ENCODE data around the gene SRF. TPM values are rescaled to one million over a fixed set of nuclear protein-coding genes. Genes with fewer than 3 reads are reported as not detected.

SRF gene
- polyA plus RNA-seq, 6 donors from 2014 or later, result 2.5 to 5.3 (median 4.7) TPM

DNA sequence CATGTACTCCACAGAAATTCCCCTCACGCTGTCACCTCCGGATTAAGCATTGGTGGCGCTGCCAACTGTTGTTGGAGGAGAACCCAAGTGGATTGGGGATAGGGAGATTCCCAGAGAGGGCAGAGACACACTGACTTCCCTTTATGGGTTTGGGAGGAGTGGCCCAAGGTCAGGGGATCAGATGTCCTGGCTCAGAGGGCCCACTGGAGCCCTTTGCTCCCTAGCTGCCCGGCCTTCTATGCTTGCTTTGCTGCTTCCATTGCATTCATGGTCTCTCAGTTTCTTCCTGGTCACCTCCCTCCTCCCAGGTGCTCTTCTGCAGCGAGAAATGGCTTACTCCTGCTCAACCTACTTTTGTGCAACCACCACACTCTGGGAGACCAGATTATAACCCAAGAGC, 25.3 kb downstream of the SRF start:
- ATAC-seq (ENCODE audit: low read depth in 2 of 2), result no peak
- H3K27ac Mint-ChIP-seq, result peak overlapping the region in 1 of 6 donors; percentile 89
- no peaks in the 10 kb centered on the region for H3K27me3 Mint-ChIP-seq
- DNase-seq, result no peak
- no peaks in the 10 kb centered on the region for H3K9me3 Mint-ChIP-seq
- H3K4me1 Mint-ChIP-seq, result peaks cover 0 to 18% (median 6%) of the 10 kb centered on the region in 3 donors
- peaks cover 28 to 60% of the 10 kb centered on the region in 2 donors for H3K36me3 Mint-ChIP-seq
- no peak overlapping the region for H3K4me3 Mint-ChIP-seq

DNA sequence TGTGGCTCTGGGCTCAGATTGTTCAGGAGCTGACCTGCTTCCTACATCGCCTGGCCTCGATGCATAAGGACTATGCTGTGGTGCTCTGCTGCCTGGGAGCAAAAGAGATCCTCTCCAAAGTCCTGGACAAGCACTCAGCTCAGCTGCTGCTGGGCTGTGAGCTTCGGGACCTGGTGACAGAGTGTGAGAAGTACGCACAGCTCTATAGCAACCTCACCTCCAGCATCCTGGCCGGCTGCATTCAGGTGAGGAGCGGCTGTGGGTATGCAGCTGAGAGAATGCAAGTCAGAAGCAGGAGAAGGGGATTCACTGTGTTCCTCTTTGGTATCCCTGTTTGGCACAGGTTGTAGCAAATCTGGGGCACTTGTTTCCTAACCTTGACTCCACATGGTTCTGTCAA, 28.8 kb downstream of the SRF start:
- peaks cover 0 to 4% (median 0%) of the 10 kb centered on the region in 3 donors for H3K4me1 Mint-ChIP-seq
- H3K27ac Mint-ChIP-seq, result no peak overlapping the region
- H3K9me3 Mint-ChIP-seq, result no peaks in the 10 kb centered on the region
- DNase-seq, result no peak
- peaks cover 18 to 39% of the 10 kb centered on the region in 2 donors for H3K36me3 Mint-ChIP-seq
- ATAC-seq (ENCODE audit: low read depth in 2 of 2), result no peak
- H3K4me3 Mint-ChIP-seq, result no peak overlapping the region
- no peaks in the 10 kb centered on the region for H3K27me3 Mint-ChIP-seq

DNA sequence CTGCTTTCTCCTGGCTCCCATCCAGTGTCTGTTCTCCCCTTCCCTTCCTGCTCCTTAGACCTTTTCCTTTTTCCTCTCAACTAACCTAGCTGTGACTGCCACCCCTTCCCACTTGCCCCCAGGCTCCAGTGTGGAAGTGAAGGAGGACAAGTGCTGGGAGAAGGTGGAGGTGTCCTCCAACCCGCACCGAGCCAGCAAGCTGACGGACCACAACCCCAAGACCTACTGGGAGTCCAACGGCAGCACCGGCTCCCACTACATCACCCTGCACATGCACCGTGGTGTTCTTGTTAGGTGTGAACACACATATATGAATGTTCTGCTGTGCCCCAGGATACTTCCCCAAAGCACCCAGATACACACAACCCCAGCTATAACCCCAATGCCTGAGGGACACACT, 29.5 kb downstream of the SRF start:
- ATAC-seq (ENCODE audit: low read depth in 2 of 2) (no peak), DNase-seq (no peak)
- Mint-ChIP-seq H3K27me3 (no peaks in the 10 kb centered on the region), H3K36me3 (peaks cover 12 to 39% of the 10 kb centered on the region in 2 donors), H3K9me3 (no peaks in the 10 kb centered on the region), H3K27ac (peak overlapping the region; percentile 4 to 64 (median 20)), H3K4me1 (peaks cover 0 to 10% (median 0%) of the 10 kb centered on the region in 3 donors), H3K4me3 (no peak overlapping the region)

DNA sequence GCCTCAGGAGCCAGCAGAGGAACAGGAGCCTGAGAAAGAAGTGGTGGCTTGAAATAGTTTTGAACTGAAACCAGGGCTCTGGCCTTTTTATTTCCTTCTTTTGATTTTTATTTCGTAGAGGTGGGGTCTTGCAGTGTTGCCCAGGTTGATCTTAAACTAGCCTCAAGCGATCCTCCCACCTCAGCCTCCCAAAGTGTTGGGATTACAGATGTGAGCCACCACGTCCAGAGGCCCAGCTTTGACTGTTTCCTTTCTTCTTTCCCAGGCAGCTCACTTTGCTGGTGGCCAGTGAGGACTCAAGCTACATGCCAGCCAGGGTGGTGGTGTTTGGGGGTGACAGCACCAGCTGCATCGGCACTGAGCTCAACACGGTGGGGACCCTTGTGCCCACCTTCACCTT, 31.4 kb downstream of the SRF start:
- Mint-ChIP-seq H3K36me3 (peaks cover 8 to 32% of the 10 kb centered on the region in 2 donors), H3K27ac (peak overlapping the region in 1 of 6 donors; percentile 6), H3K27me3 (no peaks in the 10 kb centered on the region)

DNA sequence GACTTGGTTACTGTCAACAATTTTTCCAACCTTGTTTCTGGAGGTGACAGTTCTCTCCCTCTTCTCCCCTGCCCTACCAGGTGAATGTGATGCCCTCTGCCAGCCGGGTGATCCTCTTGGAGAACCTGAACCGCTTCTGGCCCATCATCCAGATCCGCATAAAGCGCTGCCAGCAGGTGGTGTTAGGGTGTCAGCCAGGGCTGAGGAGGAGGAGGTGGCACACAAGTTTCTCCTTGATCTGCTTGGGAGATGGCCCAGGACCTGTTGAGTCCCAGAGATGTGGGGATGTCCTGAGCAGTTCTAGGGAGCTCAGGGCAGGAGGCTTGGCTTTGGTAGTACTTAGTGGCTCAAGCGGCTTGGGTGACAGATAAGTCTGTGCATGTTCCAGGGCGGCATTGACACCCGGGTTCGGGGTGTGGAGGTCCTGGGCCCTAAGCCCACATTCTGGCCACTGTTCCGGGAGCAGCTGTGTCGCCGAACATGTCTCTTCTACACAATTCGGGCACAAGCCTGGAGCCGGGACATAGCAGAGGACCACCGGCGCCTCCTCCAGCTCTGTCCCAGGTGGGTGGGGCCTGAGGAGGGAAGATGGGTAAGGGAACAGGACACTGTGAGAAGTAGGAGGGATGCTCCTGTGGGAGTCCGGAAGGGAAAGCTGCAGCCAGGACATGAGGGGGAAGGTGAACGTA, 32.1 kb downstream of the SRF start:
- Mint-ChIP-seq H3K36me3 (peaks cover 8 to 32% of the 10 kb centered on the region in 2 donors), H3K9me3 (no peaks in the 10 kb centered on the region), H3K4me3 (no peak overlapping the region), H3K4me1 (peaks cover 0 to 6% (median 0%) of the 10 kb centered on the region in 3 donors), H3K27me3 (no peaks in the 10 kb centered on the region), H3K27ac (peak overlapping the region in 1 of 6 donors; percentile 21)
- ATAC-seq (ENCODE audit: low read depth in 2 of 2) (no peak), DNase-seq (no peak)

More for the DNA sequence above, 31.4 kb downstream of the SRF start:
- peaks cover 0 to 6% (median 0%) of the 10 kb centered on the region in 3 donors for H3K4me1 Mint-ChIP-seq
- no peak overlapping the region for H3K4me3 Mint-ChIP-seq
- H3K9me3 Mint-ChIP-seq, result no peaks in the 10 kb centered on the region
- DNase-seq (no peak), ATAC-seq (ENCODE audit: low read depth in 2 of 2) (no peak)

DNA sequence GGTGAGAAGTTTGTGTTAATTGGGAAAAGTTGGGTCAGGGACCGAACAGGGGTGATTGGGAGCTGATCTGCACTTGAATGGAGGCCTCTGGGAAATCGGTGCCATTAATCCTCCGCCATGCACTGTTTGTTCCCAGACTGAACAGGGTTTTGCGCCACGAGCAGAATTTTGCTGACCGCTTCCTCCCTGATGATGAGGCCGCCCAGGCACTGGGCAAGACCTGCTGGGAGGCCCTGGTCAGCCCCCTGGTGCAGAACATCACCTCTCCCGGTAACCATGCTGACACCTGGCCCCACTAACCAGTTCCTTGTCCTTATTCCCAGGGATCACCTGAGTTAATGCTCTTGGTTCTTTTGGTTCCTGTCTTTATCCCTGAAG, 32.6 kb downstream of the SRF start:
- Mint-ChIP-seq H3K27ac (no peak overlapping the region), H3K36me3 (peaks cover 8 to 32% of the 10 kb centered on the region in 2 donors)
- ATAC-seq (ENCODE audit: low read depth in 2 of 2), result no peak

DNA sequence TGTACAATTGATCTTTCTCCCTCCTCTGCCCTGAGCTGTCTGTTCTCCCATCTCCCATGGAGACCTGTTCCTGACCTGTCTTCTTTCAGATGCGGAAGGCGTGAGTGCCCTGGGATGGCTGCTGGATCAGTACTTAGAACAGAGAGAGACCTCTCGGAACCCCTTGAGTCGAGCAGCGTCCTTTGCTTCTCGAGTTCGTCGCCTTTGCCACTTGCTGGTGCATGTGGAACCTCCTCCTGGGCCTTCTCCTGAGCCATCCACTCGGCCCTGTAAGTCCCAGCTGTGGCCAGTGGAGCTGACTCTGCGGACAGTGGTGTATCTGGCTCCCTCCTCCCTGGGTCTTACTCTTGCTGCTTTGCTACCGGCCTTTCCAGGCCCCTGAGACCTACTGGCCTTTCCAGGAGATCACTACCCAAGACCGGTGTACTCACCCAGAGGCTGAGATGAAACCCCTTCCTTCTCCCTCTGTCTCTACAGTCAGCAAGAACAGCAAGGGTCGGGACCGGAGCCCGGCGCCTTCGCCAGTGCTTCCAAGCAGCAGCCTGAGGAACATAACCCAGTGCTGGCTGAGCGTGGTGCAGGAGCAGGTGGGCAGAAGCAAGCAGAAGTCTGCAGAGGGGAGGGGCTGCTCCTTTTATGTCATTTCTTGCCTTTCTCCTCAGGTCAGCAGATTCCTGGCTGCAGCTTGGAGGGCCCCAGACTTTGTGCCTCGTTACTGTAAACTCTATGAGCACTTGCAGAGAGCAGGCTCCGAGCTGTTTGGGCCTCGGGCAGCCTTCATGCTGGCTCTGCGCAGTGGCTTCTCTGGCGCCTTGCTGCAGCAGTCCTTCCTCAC, 33.4 kb downstream of the SRF start:
- no peaks in the 10 kb centered on the region for H3K9me3 Mint-ChIP-seq
- no peak for ATAC-seq (ENCODE audit: low read depth in 2 of 2)
- no peaks in the 10 kb centered on the region for H3K27me3 Mint-ChIP-seq
- H3K27ac Mint-ChIP-seq, result peak overlapping the region in 1 of 6 donors; percentile 9
- no peak for DNase-seq
- H3K4me1 Mint-ChIP-seq, result peaks cover 0 to 6% (median 0%) of the 10 kb centered on the region in 3 donors
- H3K36me3 Mint-ChIP-seq, result peaks cover 8 to 30% of the 10 kb centered on the region in 2 donors
- H3K4me3 Mint-ChIP-seq, result no peak overlapping the region

More for the DNA sequence above, 32.6 kb downstream of the SRF start:
- Mint-ChIP-seq H3K9me3 (no peaks in the 10 kb centered on the region), H3K27me3 (no peaks in the 10 kb centered on the region), H3K4me1 (peaks cover 0 to 6% (median 0%) of the 10 kb centered on the region in 3 donors), H3K4me3 (no peak overlapping the region)
- no peak for DNase-seq

DNA sequence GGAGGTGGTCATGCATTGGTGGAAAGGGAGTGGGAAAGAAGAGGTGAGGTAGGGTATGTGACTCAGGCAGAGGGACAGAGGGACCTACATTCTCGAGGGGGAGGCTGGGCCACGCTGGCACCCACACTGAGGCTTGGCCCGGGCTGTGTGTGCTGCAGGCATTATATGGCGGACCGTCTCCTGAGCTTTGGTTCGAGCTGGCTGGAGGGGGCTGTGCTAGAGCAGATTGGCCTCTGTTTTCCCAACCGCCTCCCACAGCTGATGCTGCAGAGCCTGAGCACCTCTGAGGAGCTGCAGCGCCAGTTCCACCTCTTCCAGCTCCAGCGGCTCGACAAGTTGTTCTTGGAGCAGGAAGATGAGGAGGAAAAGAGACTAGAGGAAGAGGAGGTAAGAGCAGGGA, 34.8 kb downstream of the SRF start:
- Mint-ChIP-seq H3K4me1 (peaks cover 0 to 6% (median 0%) of the 10 kb centered on the region in 3 donors), H3K9me3 (no peaks in the 10 kb centered on the region), H3K36me3 (peaks cover 8 to 17% of the 10 kb centered on the region in 2 donors), H3K27ac (peak overlapping the region in 1 of 6 donors; percentile 80), H3K4me3 (no peak overlapping the region), H3K27me3 (no peaks in the 10 kb centered on the region)
- DNase-seq (no peak), ATAC-seq (ENCODE audit: low read depth in 2 of 2) (no peak)

DNA sequence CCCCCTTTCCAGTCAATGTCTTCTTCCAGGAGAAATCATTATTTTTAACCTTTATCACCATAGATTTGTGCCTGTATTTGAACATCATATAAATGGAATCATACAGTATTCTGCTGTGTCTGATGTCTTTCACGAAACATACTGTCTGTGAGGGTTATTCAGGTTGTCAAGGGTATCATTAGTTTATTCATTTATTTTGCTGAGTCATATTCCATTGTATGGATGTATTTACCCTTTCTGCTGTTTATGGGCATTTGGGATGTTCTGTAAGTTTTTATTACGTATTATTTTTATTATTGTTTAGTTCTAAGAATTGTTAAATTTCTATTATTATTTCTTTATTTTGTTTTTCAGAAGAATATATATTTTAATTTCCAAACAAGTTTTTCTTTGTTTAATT, 36.2 kb downstream of the SRF start:
- ATAC-seq (ENCODE audit: low read depth in 2 of 2) (no peak), DNase-seq (no peak)
- Mint-ChIP-seq H3K9me3 (no peaks in the 10 kb centered on the region), H3K27ac (peak overlapping the region in 1 of 6 donors; percentile 6), H3K4me3 (no peak overlapping the region), H3K27me3 (no peaks in the 10 kb centered on the region), H3K4me1 (peaks cover 0 to 6% (median 0%) of the 10 kb centered on the region in 3 donors), H3K36me3 (peaks cover 4 to 13% of the 10 kb centered on the region in 2 donors)

DNA sequence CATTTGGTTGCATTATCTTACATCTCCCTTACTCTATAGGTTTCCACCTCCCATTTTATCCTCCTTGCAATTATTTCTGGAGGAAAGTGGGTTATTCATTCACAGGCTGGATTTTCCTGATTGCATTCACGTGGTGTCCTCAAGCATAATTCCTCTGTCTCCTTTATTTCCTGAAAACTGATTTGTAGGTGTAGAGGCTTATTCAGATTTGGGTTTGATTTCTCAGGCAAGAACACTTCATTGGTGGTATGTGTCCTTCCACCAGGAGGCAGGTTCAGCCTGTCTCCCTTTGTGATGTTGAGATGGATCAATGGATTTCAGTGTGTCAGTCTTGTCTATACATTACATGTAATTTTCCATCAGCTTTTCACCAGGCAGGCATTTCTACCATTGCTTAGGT, 40.9 kb downstream of the SRF start:
- no peak for DNase-seq

DNA sequence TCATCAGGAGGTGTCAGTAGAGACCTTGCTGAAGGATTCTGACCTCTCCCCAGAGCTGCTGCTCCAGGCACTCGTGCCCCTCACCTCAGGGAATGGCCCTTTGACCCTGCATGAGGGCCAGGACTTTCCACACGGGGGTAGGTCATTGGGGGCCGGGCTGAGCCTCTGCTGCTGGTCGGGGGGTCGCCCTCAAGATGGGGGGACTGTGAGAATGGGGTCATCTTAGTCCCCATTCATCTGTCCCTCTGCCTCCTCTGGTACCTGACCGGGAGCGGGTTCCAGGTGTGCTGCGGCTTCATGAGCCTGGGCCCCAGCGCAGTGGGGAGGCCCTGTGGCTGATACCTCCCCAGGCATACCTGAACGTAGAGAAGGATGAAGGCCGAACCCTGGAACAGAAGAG, 42.4 kb downstream of the SRF start:
- no peaks in the 10 kb centered on the region for H3K27me3 Mint-ChIP-seq
- peak overlapping the region in 1 of 6 donors; percentile 79 for H3K27ac Mint-ChIP-seq
- no peaks in the 10 kb centered on the region for H3K9me3 Mint-ChIP-seq
- H3K4me1 Mint-ChIP-seq, result peaks cover 0 to 2% (median 0%) of the 10 kb centered on the region in 3 donors
- H3K36me3 Mint-ChIP-seq, result peaks cover 4 to 13% of the 10 kb centered on the region in 2 donors
- no peak for DNase-seq
- ATAC-seq (ENCODE audit: low read depth in 2 of 2), result no peak
- peak overlapping the region in 1 of 8 donors; percentile 3 for H3K4me3 Mint-ChIP-seq

More for the DNA sequence above, 40.9 kb downstream of the SRF start:
- Mint-ChIP-seq H3K9me3 (no peaks in the 10 kb centered on the region), H3K4me1 (no peaks in the 10 kb centered on the region), H3K27ac (peak overlapping the region in 1 of 6 donors; percentile 39), H3K36me3 (peaks cover 4 to 13% of the 10 kb centered on the region in 2 donors), H3K4me3 (no peak overlapping the region), H3K27me3 (no peaks in the 10 kb centered on the region)
- no peak for ATAC-seq (ENCODE audit: low read depth in 2 of 2)

DNA sequence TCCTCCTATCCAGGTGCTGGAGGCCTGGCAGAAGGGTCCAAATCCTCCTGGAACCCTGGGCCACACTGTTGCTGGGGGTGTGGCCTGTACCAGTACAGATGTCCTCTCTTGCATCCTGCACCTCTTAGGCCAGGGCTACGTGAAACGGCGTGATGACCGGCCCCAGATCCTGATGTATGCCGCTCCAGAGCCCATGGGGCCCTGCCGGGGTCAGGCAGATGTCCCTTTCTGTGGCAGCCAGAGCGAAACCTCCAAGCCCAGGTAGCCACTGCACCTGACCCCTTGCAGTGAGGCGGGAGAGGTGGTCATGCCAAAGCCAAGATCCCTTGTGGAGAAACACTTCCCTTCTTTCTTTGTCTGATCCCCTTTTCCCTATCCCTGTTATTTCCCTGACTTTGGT, 44.0 kb downstream of the SRF start:
- no peaks in the 10 kb centered on the region for H3K9me3 Mint-ChIP-seq
- H3K4me1 Mint-ChIP-seq, result peaks cover 0 to 8% (median 4%) of the 10 kb centered on the region in 3 donors
- H3K4me3 Mint-ChIP-seq, result no peak overlapping the region
- peaks cover 9 to 13% of the 10 kb centered on the region in 2 donors for H3K36me3 Mint-ChIP-seq
- DNase-seq, result no peak
- ATAC-seq (ENCODE audit: low read depth in 2 of 2), result no peak
- H3K27me3 Mint-ChIP-seq, result no peaks in the 10 kb centered on the region
- peak overlapping the region in 2 of 6 donors; percentile 10 to 37 for H3K27ac Mint-ChIP-seq

DNA sequence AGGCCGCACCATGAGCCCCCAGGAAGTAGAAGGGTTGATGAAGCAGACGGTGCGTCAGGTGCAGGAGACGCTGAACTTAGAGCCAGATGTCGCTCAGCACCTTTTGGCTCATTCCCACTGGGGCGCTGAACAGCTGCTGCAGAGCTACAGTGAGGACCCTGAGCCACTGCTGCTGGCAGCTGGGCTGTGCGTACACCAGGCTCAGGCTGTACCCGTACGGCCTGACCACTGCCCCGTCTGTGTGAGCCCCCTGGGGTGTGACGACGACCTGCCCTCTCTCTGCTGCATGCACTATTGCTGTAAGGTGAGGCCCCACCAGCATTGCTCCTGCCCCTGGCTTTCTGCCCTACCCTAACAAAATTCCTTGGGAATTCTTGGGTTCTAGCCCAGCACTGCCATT, 45.1 kb downstream of the SRF start:
- DNase-seq (no peak), ATAC-seq (ENCODE audit: low read depth in 2 of 2) (no peak)
- Mint-ChIP-seq H3K27ac (peak overlapping the region in 1 of 6 donors; percentile 76), H3K36me3 (peaks cover 9 to 13% of the 10 kb centered on the region in 2 donors), H3K4me1 (peaks cover 0 to 12% (median 4%) of the 10 kb centered on the region in 3 donors), H3K4me3 (peak overlapping the region in 1 of 8 donors; percentile 12), H3K27me3 (no peaks in the 10 kb centered on the region), H3K9me3 (no peaks in the 10 kb centered on the region)

Measured in naive B cell (primary cell).